ENCODE data around the gene CHTF18. TPM values are rescaled to one million over a fixed set of nuclear protein-coding genes. Genes with fewer than 3 reads are reported as not detected.
A peak's percentile ranks its signal among the peaks of the same experiment; 100 is the strongest.

The CHTF18 gene
- polyA plus RNA-seq, 2 donors: 14.8 to 28.9 TPM

DNA sequence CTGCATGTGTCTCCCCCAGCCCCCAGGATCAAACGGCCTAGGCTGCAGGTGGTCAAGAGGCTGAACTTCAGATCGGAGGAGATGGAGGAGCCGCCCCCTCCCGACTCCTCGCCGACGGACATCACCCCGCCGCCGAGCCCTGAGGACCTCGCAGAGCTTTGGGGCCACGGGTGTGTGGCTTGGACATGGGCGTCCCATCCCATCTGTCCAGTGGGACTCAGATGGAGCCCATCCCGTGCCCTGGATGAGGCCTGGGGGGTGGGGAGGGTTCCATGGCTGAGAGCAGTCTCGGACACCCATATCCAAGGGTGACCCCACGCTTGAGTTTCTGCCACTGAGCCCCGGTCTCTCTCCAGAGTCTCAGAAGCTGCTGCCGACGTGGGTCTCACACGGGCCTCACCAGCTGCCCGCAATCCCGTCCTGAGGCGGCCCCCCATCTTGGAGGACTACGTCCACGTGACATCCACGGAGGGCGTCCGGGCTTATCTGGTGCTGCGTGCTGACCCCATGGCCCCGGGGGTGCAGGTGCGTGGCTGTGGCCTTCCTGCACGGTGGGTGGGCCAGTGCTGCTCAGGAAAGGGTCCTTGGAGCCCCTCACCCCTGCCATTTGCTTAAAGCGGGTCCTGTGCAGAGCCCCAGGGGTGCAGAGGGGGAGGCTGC, 901 bp downstream of the CHTF18 start:
- Histone ChIP-seq H3K9me3 (ENCODE audit: control insufficient read depth in 2 of 2, insufficient read depth in 1 of 2, low read depth in 1 of 2, low read length in 1 of 2) (no peaks in the 10 kb centered on the region), H3K36me3 (ENCODE audit: control insufficient read depth in 2 of 2, insufficient read depth in 2 of 2, low read length in 1 of 2) (peaks cover 0 to 24% of the 10 kb centered on the region in 2 donors), H3K27me3 (ENCODE audit: control insufficient read depth in 1 of 2, insufficient read depth in 2 of 2, low read length in 2 of 2) (no peaks in the 10 kb centered on the region), H3K4me3 (ENCODE audit: low read depth in 1 of 2, low read length in 2 of 2) (peak overlapping the region; percentile 58 to 78), H3K4me1 (ENCODE audit: control insufficient read depth in 2 of 2, insufficient read depth in 2 of 2, low read length in 1 of 2) (peaks cover 8 to 21% of the 10 kb centered on the region in 2 donors), H3K27ac (ENCODE audit: low read depth in 2 of 2, low read length in 1 of 2) (no peak overlapping the region)
- WGBS, 2 donors: 71 to 75% methylated on average over 33 of the region's 33 CpGs

DNA sequence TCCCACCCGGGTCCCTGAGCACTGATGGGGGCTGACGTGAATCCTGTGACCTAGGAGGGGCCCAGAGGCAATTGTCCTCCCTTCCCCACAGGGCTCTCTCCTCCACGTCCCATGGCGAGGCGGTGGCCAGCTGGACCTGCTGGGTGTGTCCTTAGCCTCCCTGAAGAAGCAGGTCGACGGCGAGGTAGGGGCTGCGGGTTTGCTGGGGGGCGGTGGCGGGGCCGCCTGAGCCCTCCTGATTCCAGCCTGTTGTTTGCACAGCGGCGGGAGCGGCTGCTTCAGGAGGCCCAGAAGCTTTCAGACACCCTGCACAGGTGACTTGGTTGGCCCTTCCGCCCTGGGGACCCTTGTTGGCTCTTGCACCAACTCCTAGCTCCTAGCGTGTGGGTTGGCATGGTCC, 1.7 kb downstream of the CHTF18 start:
- peaks cover 0 to 24% of the 10 kb centered on the region in 2 donors for H3K36me3 ChIP-seq (ENCODE audit: control insufficient read depth in 2 of 2, insufficient read depth in 2 of 2, low read length in 1 of 2)
- H3K27ac ChIP-seq (ENCODE audit: low read depth in 2 of 2, low read length in 1 of 2): no peak overlapping the region
- H3K27me3 ChIP-seq (ENCODE audit: control insufficient read depth in 1 of 2, insufficient read depth in 2 of 2, low read length in 2 of 2): no peaks in the 10 kb centered on the region
- no peaks in the 10 kb centered on the region for H3K9me3 ChIP-seq (ENCODE audit: control insufficient read depth in 2 of 2, insufficient read depth in 1 of 2, low read depth in 1 of 2, low read length in 1 of 2)
- peaks cover 8 to 21% of the 10 kb centered on the region in 2 donors for H3K4me1 ChIP-seq (ENCODE audit: control insufficient read depth in 2 of 2, insufficient read depth in 2 of 2, low read length in 1 of 2)
- no peak overlapping the region for H3K4me3 ChIP-seq (ENCODE audit: low read depth in 1 of 2, low read length in 2 of 2)
- WGBS, 2 donors: 91 to 96% methylated on average over 17 of the region's 17 CpGs

DNA sequence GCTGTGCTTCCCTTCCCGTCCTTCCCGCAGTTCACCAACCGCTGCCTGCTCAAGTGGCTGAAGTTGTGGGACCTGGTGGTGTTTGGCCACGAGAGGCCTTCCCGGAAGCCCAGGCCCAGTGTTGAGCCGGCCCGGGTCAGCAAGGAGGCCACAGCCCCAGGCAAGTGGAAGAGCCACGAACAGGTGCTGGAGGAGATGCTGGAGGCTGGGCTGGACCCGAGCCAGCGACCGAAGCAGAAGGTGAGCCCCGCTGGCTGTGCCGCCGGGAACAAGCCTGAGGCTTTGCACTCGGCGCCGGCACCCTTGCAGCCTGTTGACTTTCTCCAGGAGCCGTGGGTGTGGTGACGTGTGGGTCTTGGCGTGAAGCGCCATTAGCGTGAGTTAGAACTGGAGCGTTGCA, 2.7 kb downstream of the CHTF18 start:
- H3K36me3 ChIP-seq (ENCODE audit: control insufficient read depth in 2 of 2, insufficient read depth in 2 of 2, low read length in 1 of 2): peaks cover 0 to 22% of the 10 kb centered on the region in 2 donors
- H3K27me3 ChIP-seq (ENCODE audit: control insufficient read depth in 1 of 2, insufficient read depth in 2 of 2, low read length in 2 of 2): no peaks in the 10 kb centered on the region
- H3K27ac ChIP-seq (ENCODE audit: low read depth in 2 of 2, low read length in 1 of 2): no peak overlapping the region
- 95 to 96% methylated on average over 21 to 23 of the region's 23 CpGs for WGBS, 2 donors
- H3K4me3 ChIP-seq (ENCODE audit: low read depth in 1 of 2, low read length in 2 of 2): no peak overlapping the region
- H3K4me1 ChIP-seq (ENCODE audit: control insufficient read depth in 2 of 2, insufficient read depth in 2 of 2, low read length in 1 of 2): peaks cover 8 to 19% of the 10 kb centered on the region in 2 donors
- H3K9me3 ChIP-seq (ENCODE audit: control insufficient read depth in 2 of 2, insufficient read depth in 1 of 2, low read depth in 1 of 2, low read length in 1 of 2): no peaks in the 10 kb centered on the region

- Histone ChIP-seq H3K4me1 (ENCODE audit: control insufficient read depth in 2 of 2, insufficient read depth in 2 of 2, low read length in 1 of 2) (peaks cover 3 to 12% of the 10 kb centered on the region in 2 donors), H3K9me3 (ENCODE audit: control insufficient read depth in 2 of 2, insufficient read depth in 1 of 2, low read depth in 1 of 2, low read length in 1 of 2) (no peaks in the 10 kb centered on the region), H3K4me3 (ENCODE audit: low read depth in 1 of 2, low read length in 2 of 2) (no peak overlapping the region), H3K27me3 (ENCODE audit: control insufficient read depth in 1 of 2, insufficient read depth in 2 of 2, low read length in 2 of 2) (no peaks in the 10 kb centered on the region), H3K27ac (ENCODE audit: low read depth in 2 of 2, low read length in 1 of 2) (no peak overlapping the region), H3K36me3 (ENCODE audit: control insufficient read depth in 2 of 2, insufficient read depth in 2 of 2, low read length in 1 of 2) (peaks cover 0 to 21% of the 10 kb centered on the region in 2 donors)
- WGBS, 2 donors: 87 to 90% methylated on average over 37 to 46 of the region's 46 CpGs
Observed at GRCh38 chr16:792221-792995, 4.0 kb downstream of the CHTF18 start.

DNA sequence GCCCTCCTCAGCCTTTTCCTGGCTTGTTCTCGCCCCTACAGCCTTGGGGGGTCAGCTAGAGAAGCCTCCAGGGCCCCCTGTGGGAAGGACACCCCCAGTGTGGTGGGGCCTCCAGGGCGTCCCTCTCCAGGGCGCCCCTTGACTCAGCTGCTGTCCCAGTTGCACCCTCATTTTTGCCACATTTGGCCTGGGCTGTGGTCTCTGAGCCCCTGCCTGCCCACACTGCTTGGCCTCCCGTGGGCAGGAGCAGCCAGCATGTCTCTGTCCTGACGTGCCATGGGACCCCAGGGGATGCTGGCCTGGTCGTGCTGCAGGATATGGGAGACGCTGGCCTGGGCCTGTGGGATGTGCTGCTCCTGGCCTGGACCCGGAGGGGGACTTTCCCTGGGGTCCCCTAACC, 5.0 kb downstream of the CHTF18 start:
- Histone ChIP-seq H3K27ac (ENCODE audit: low read depth in 2 of 2, low read length in 1 of 2) (no peak overlapping the region), H3K27me3 (ENCODE audit: control insufficient read depth in 1 of 2, insufficient read depth in 2 of 2, low read length in 2 of 2) (no peaks in the 10 kb centered on the region), H3K9me3 (ENCODE audit: control insufficient read depth in 2 of 2, insufficient read depth in 1 of 2, low read depth in 1 of 2, low read length in 1 of 2) (peaks cover 0 to under 1% of the 10 kb centered on the region in 2 donors), H3K4me3 (ENCODE audit: low read depth in 1 of 2, low read length in 2 of 2) (no peak overlapping the region), H3K36me3 (ENCODE audit: control insufficient read depth in 2 of 2, insufficient read depth in 2 of 2, low read length in 1 of 2) (peaks cover 0 to 21% of the 10 kb centered on the region in 2 donors), H3K4me1 (ENCODE audit: control insufficient read depth in 2 of 2, insufficient read depth in 2 of 2, low read length in 1 of 2) (peaks cover 3 to 10% of the 10 kb centered on the region in 2 donors)
- 71 to 90% methylated on average over 8 of the region's 8 CpGs for WGBS, 2 donors

GRCh38 chr16:794091-794822, 5.8 kb downstream of the CHTF18 start:
- WGBS, 2 donors: 87 to 89% methylated on average over 40 of the region's 40 CpGs
- Histone ChIP-seq H3K4me3 (ENCODE audit: low read depth in 1 of 2, low read length in 2 of 2) (no peak overlapping the region), H3K27ac (ENCODE audit: low read depth in 2 of 2, low read length in 1 of 2) (no peak overlapping the region), H3K4me1 (ENCODE audit: control insufficient read depth in 2 of 2, insufficient read depth in 2 of 2, low read length in 1 of 2) (peaks cover 2 to 4% of the 10 kb centered on the region in 2 donors), H3K27me3 (ENCODE audit: control insufficient read depth in 1 of 2, insufficient read depth in 2 of 2, low read length in 2 of 2) (no peaks in the 10 kb centered on the region), H3K9me3 (ENCODE audit: control insufficient read depth in 2 of 2, insufficient read depth in 1 of 2, low read depth in 1 of 2, low read length in 1 of 2) (peaks cover 0 to 3% of the 10 kb centered on the region in 2 donors), H3K36me3 (ENCODE audit: control insufficient read depth in 2 of 2, insufficient read depth in 2 of 2, low read length in 1 of 2) (peaks cover 0 to 21% of the 10 kb centered on the region in 2 donors)

- WGBS, 2 donors: 83 to 86% methylated on average over 25 to 31 of the region's 31 CpGs
- peaks cover 0 to 4% of the 10 kb centered on the region in 2 donors for H3K27me3 ChIP-seq (ENCODE audit: control insufficient read depth in 1 of 2, insufficient read depth in 2 of 2, low read length in 2 of 2)
- H3K9me3 ChIP-seq (ENCODE audit: control insufficient read depth in 2 of 2, insufficient read depth in 1 of 2, low read depth in 1 of 2, low read length in 1 of 2): peaks cover 0 to 3% of the 10 kb centered on the region in 2 donors
- peaks cover 0 to 2% of the 10 kb centered on the region in 2 donors for H3K4me1 ChIP-seq (ENCODE audit: control insufficient read depth in 2 of 2, insufficient read depth in 2 of 2, low read length in 1 of 2)
- H3K4me3 ChIP-seq (ENCODE audit: low read depth in 1 of 2, low read length in 2 of 2): no peak overlapping the region
- H3K36me3 ChIP-seq (ENCODE audit: control insufficient read depth in 2 of 2, insufficient read depth in 2 of 2, low read length in 1 of 2): peaks cover 0 to 21% of the 10 kb centered on the region in 2 donors
- no peak overlapping the region for H3K27ac ChIP-seq (ENCODE audit: low read depth in 2 of 2, low read length in 1 of 2)
Observed at GRCh38 chr16:794853-795466, 6.5 kb downstream of the CHTF18 start.

GRCh38 chr16:795580-796229, 7.3 kb downstream of the CHTF18 start:
- peaks cover 0 to 2% of the 10 kb centered on the region in 2 donors for H3K4me1 ChIP-seq (ENCODE audit: control insufficient read depth in 2 of 2, insufficient read depth in 2 of 2, low read length in 1 of 2)
- H3K9me3 ChIP-seq (ENCODE audit: control insufficient read depth in 2 of 2, insufficient read depth in 1 of 2, low read depth in 1 of 2, low read length in 1 of 2): peaks cover 0 to 3% of the 10 kb centered on the region in 2 donors
- H3K27ac ChIP-seq (ENCODE audit: low read depth in 2 of 2, low read length in 1 of 2): no peak overlapping the region
- no peak overlapping the region for H3K4me3 ChIP-seq (ENCODE audit: low read depth in 1 of 2, low read length in 2 of 2)
- peaks cover 0 to 21% of the 10 kb centered on the region in 2 donors for H3K36me3 ChIP-seq (ENCODE audit: control insufficient read depth in 2 of 2, insufficient read depth in 2 of 2, low read length in 1 of 2)
- WGBS, 2 donors: 67 to 79% methylated on average over 32 to 33 of the region's 33 CpGs
- peaks cover 0 to 8% of the 10 kb centered on the region in 2 donors for H3K27me3 ChIP-seq (ENCODE audit: control insufficient read depth in 1 of 2, insufficient read depth in 2 of 2, low read length in 2 of 2)
